ENCODE measurements around the gene MYZAP.

Gene MYZAP

DNA sequence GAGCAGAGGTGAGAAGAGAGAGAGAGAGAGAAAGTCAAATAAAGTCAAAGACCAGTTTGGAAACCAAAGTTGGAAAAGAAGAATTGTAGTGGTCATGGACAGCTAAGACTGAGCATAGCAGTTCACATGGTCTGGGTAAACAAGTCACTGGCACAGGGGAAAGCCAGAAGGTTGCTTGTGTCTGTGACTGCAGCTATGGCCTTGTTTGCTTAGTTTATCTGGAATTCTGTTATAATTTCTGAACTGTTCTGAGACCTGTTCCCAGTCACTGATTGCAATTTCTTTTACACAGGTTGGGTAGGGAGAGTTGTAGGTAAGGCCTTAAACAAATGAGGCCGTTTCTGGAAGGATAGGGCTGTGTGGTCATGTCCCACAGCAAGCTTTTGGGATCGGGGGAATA is 43.4 kb upstream of the MYZAP start:
- H3K4me3 ChIP-seq (ENCODE audit: low read depth in 1 of 2, low read length in 1 of 2): no peak overlapping the region
- H3K27me3 ChIP-seq: no peaks in the 10 kb centered on the region
- no peaks in the 10 kb centered on the region for H3K36me3 ChIP-seq
- no peaks in the 10 kb centered on the region for H3K9me3 ChIP-seq
- no peaks in the 10 kb centered on the region for H3K4me1 ChIP-seq (ENCODE audit: control insufficient read depth in 1 of 2, insufficient read depth in 1 of 2, low read depth in 1 of 2, low read length in 1 of 2)
- H3K27ac ChIP-seq: no peak overlapping the region
- TF ChIP-seq CTCF (IDR thresholded peaks at IDR 0.05): no peak

GRCh38 chr15:57548835-57549234 is 42.9 kb upstream of the MYZAP start:
- no peaks in the 10 kb centered on the region for H3K4me1 ChIP-seq (ENCODE audit: control insufficient read depth in 1 of 2, insufficient read depth in 1 of 2, low read depth in 1 of 2, low read length in 1 of 2)

DNA sequence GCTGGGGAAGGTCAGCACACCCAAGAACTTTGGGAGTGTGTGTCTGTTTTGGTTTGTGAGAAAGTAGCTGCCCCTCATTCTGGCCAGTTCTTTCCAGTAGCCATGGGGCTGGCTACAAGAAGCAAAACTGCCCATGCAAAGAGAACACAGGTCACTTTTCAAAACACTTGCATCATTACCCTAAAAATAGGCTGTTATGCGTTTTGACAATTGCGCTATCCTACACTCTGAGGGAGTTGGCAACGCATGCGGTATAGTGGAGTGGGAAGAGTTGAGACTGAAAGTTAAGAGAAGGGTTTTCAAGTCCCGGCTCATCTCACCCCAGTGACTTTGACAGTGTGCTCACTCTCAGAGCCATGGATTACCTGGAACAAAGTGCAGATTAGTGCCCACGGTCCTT is 41.8 kb upstream of the MYZAP start:
- Histone ChIP-seq H3K4me3 (ENCODE audit: low read depth in 1 of 2, low read length in 1 of 2) (no peak overlapping the region), H3K27ac (no peak overlapping the region), H3K36me3 (no peaks in the 10 kb centered on the region), H3K9me3 (no peaks in the 10 kb centered on the region), H3K4me1 (ENCODE audit: control insufficient read depth in 1 of 2, insufficient read depth in 1 of 2, low read depth in 1 of 2, low read length in 1 of 2) (no peaks in the 10 kb centered on the region), H3K27me3 (no peaks in the 10 kb centered on the region)
- no peak for TF ChIP-seq CTCF (IDR thresholded peaks at IDR 0.05)

More at GRCh38 chr15:57548835-57549234, 42.9 kb upstream of the MYZAP start:
- Histone ChIP-seq H3K36me3 (no peaks in the 10 kb centered on the region), H3K27ac (no peak overlapping the region), H3K4me3 (ENCODE audit: low read depth in 1 of 2, low read length in 1 of 2) (no peak overlapping the region), H3K27me3 (no peaks in the 10 kb centered on the region), H3K9me3 (no peaks in the 10 kb centered on the region)
- TF ChIP-seq CTCF (IDR thresholded peaks at IDR 0.05): no peak

DNA sequence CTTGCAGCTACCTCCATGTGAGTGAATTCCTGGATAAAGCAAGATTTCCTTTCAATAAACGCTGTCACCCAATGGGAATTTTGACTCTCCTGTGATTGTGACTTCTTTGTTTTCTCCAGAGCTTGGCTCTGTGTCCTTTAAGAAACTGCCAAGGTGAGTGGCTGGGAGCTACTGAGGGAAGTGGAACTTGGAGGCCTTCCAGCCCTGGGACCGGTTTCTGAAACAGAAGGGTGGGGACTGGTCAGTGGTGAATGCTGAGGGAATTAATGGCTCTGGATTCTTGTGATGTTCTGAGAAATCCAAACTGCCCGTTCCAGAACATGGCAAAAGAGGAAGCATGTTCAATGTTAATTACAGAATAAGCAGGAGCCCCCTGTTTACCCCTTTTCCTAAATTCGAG is 41.1 kb upstream of the MYZAP start:
- Histone ChIP-seq H3K36me3 (no peaks in the 10 kb centered on the region), H3K27me3 (no peaks in the 10 kb centered on the region), H3K4me3 (ENCODE audit: low read depth in 1 of 2, low read length in 1 of 2) (no peak overlapping the region), H3K27ac (no peak overlapping the region), H3K4me1 (ENCODE audit: control insufficient read depth in 1 of 2, insufficient read depth in 1 of 2, low read depth in 1 of 2, low read length in 1 of 2) (no peaks in the 10 kb centered on the region), H3K9me3 (no peaks in the 10 kb centered on the region)
- no peak for TF ChIP-seq CTCF (IDR thresholded peaks at IDR 0.05)

DNA sequence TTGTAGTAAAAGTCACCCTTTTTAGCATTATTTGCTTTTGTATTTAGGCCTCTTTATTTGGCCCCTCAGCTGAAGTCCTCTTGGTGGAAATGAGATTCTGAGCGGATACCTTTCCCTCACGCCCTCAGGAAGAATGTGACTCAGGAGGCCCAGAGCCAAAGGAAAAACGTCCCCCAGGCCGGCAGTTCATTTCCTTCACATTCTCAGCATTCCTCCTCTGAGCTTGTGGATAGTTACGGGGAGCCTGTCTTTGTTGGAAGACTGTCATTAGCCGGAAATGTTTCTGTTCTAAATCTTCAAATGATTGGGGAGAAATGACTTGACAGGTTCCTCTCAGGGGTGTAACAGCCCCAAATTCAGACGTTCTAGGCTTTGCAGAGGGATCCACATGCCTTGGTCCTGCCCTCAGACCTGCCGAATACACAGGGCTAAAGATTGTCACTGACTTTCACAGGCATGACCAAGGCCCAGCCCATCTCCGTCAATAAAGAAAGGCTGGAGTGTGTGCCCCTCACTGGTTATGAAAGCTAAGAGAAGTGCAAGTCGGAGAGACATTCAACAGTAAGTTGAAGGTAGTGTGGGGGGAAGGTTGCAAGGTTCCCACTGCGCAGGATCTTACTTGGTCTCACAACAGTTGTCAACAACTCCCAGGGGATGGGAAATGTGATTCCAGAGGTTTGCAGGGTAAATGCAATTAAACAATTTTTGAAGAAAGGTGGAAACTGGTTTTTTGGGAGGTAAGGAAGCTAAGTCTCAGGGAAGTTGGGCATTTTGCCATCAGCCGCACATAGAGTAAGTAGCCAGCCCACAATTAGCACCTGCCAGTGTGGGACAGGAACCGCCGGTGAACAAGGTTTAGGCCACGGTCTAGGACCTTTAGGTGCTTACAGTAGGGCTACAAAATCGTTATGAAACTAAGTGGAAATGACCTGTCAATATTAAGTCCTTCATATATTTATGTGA is 39.7 kb upstream of the MYZAP start:
- Histone ChIP-seq H3K27ac (no peak overlapping the region), H3K27me3 (no peaks in the 10 kb centered on the region), H3K4me1 (ENCODE audit: control insufficient read depth in 1 of 2, insufficient read depth in 1 of 2, low read depth in 1 of 2, low read length in 1 of 2) (no peaks in the 10 kb centered on the region), H3K9me3 (no peaks in the 10 kb centered on the region), H3K36me3 (no peaks in the 10 kb centered on the region), H3K4me3 (ENCODE audit: low read depth in 1 of 2, low read length in 1 of 2) (no peak overlapping the region)
- TF ChIP-seq CTCF (IDR thresholded peaks at IDR 0.05): no peak

All from neutrophil (primary cell).